Smooth muscle cell (in vitro differentiated cells): ENCODE data around the gene FFAR1. TPM values are rescaled to one million over a fixed set of nuclear protein-coding genes. Genes with fewer than 3 reads are reported as not detected.

Experiments used
- DNase-seq: peaks from one replicate; lab custom pipeline; 2025; ENCODE audit not compliant: unreplicated experiment; lab: John Stamatoyannopoulos, UW
- H2AFZ ChIP-seq: fragments of 200-600 bp; sonication (generic); 2 replicates; pipeline ENCODE4 v1.6.0; 2016; ENCODE audit warnings: antibody characterized with exemption, low read depth, mild to moderate bottlenecking
- H3F3A ChIP-seq: fragments of 200-600 bp; sonication (generic); 2 replicates; pipeline ENCODE4 v1.6.0; 2017; ENCODE audit warnings: antibody characterized with exemption, low read depth
- H3K27ac ChIP-seq: fragments of 200-600 bp; sonication (generic); 2 replicates; pipeline ENCODE4 v1.5.1; 2016; ENCODE audit warnings: low read depth, mild to moderate bottlenecking
- H3K27me3 ChIP-seq: fragments of 200-600 bp; sonication (generic); 2 replicates; pipeline ENCODE4 v1.6.1; 2016; ENCODE audit warnings: low read depth, mild to moderate bottlenecking
- H3K36me3 ChIP-seq: fragments of 200-600 bp; sonication (generic); 2 replicates; pipeline ENCODE4 v1.5.1; 2016; ENCODE audit warnings: low read depth
- H3K4me1 ChIP-seq: fragments of 200-600 bp; sonication (generic); 2 replicates; pipeline ENCODE4 v1.5.1; 2016; ENCODE audit warnings: low read depth
- H3K4me2 ChIP-seq: fragments of 200-600 bp; sonication (generic); 2 replicates; pipeline ENCODE4 v1.6.0; 2016; ENCODE audit warnings: mild to moderate bottlenecking
- H3K4me3 ChIP-seq: fragments of 200-600 bp; sonication (generic); 2 replicates; pipeline ENCODE4 v1.5.1; 2016; ENCODE audit warnings: mild to moderate bottlenecking
- H3K79me2 ChIP-seq: fragments of 200-600 bp; sonication (generic); 2 replicates; pipeline ENCODE4 v1.6.0; 2016; ENCODE audit warnings: low read depth, mild to moderate bottlenecking
- H3K9ac ChIP-seq: fragments of 200-600 bp; sonication (generic); 2 replicates; pipeline ENCODE4 v1.6.0; 2016; ENCODE audit warnings: low read depth
- H3K9me3 ChIP-seq: fragments of 200-600 bp; sonication (generic); replicated peaks from 2 replicates; pipeline ENCODE4 v1.5.1; 2016; ENCODE audit warnings: low read depth
- H4K20me1 ChIP-seq: fragments of 200-600 bp; sonication (generic); 2 replicates; pipeline ENCODE4 v1.6.0; 2016; ENCODE audit warnings: low read depth
- CTCF ChIP-seq: fragments of 200-600 bp; sonication (generic); IDR thresholded peaks from 2 replicates; pipeline ENCODE4 v1.5.1; 2017; ENCODE audit warnings: borderline replicate concordance, mild to moderate bottlenecking, antibody characterized with exemption; ENCODE audit not compliant: insufficient read depth, poor library complexity, severe bottlenecking
- WGBS: methylation state at CpG from one replicate; pipeline ENCODE4 v1.1.7; 2016; ENCODE audit warnings: low lambda C conversion rate; 5-methylcytosine and 5-hydroxymethylcytosine counted together
- polyA plus RNA-seq: library from polyadenylated mRNA; unstranded; fragments of >200 nt; fragmentation: Nextera tagmentation; extraction: Ambion mirVana; gene quantifications from 2 replicates; pipeline ENCODE4 v1.2.1, GENCODE V29; 2016
- total RNA-seq: library from RNA; depleted of rRNA; stranded (reverse); fragments of >200 nt; gene quantifications from 2 replicates; pipeline ENCODE4 v1.2.3, GENCODE V29; 2014

The FFAR1 gene
- total and polyA plus RNA-seq, 2 experiments from 2014 or later: not detected

- Histone ChIP-seq H3K4me1 (no peaks in the 10 kb centered on the region), H3K4me3 (no peak overlapping the region), H3K27ac (no peak overlapping the region), H4K20me1 (no peaks in the 10 kb centered on the region), H3F3A (no peaks in the 10 kb centered on the region), H3K79me2 (no peaks in the 10 kb centered on the region), H3K4me2 (no peak overlapping the region), H3K9ac (no peak overlapping the region), H3K9me3 (no peaks in the 10 kb centered on the region), H3K36me3 (no peaks in the 10 kb centered on the region), H2AFZ (no peak overlapping the region), H3K27me3 (no peaks in the 10 kb centered on the region)
- DNase-seq: no peak
- no peak for TF ChIP-seq CTCF
- 94% methylated on average over 8 of the region's 8 CpGs for WGBS
These were observed 33.7 kb upstream of the FFAR1 start for GRCh38 chr19:35314031-35314430.

- Histone ChIP-seq H3K79me2 (no peaks in the 10 kb centered on the region), H3K4me3 (no peak overlapping the region), H3K27ac (no peak overlapping the region), H2AFZ (no peak overlapping the region), H3K4me2 (no peak overlapping the region), H3F3A (no peaks in the 10 kb centered on the region), H4K20me1 (no peaks in the 10 kb centered on the region), H3K9me3 (no peaks in the 10 kb centered on the region), H3K36me3 (no peaks in the 10 kb centered on the region), H3K9ac (no peak overlapping the region), H3K4me1 (no peaks in the 10 kb centered on the region), H3K27me3 (no peaks in the 10 kb centered on the region)
- no peak for DNase-seq
- TF ChIP-seq CTCF: no peak
- WGBS: 94% methylated on average over 10 of the region's 10 CpGs
These were observed 32.7 kb upstream of the FFAR1 start for GRCh38 chr19:35314858-35315470.

GRCh38 chr19:35315883-35316282 lies 31.8 kb upstream of the FFAR1 start:
- WGBS: 91% methylated on average over 9 of the region's 9 CpGs
- no peak for TF ChIP-seq CTCF
- no peaks in the 10 kb centered on the region for H3K4me1 ChIP-seq

GRCh38 chr19:35316560-35316959 lies 31.1 kb upstream of the FFAR1 start:
- TF ChIP-seq CTCF: no peak
- DNase-seq: no peak
- Histone ChIP-seq H4K20me1 (no peaks in the 10 kb centered on the region), H2AFZ (no peak overlapping the region), H3K36me3 (no peaks in the 10 kb centered on the region), H3K4me1 (no peaks in the 10 kb centered on the region), H3K4me2 (no peak overlapping the region), H3K9me3 (no peaks in the 10 kb centered on the region), H3K27me3 (no peaks in the 10 kb centered on the region), H3K79me2 (no peaks in the 10 kb centered on the region), H3K9ac (no peak overlapping the region), H3F3A (no peaks in the 10 kb centered on the region), H3K27ac (no peak overlapping the region), H3K4me3 (no peak overlapping the region)
- 87% methylated on average over 9 of the region's 9 CpGs for WGBS

More at GRCh38 chr19:35315883-35316282, 31.8 kb upstream of the FFAR1 start:
- no peaks in the 10 kb centered on the region for H3K79me2 ChIP-seq
- H3K4me2 ChIP-seq: no peak overlapping the region
- H3K9me3 ChIP-seq: no peaks in the 10 kb centered on the region
- H3K4me3 ChIP-seq: no peak overlapping the region
- H3F3A ChIP-seq: no peaks in the 10 kb centered on the region
- H3K27me3 ChIP-seq: no peaks in the 10 kb centered on the region
- no peaks in the 10 kb centered on the region for H4K20me1 ChIP-seq
- no peaks in the 10 kb centered on the region for H3K36me3 ChIP-seq
- no peak for DNase-seq
- no peak overlapping the region for H2AFZ ChIP-seq
- H3K9ac ChIP-seq: no peak overlapping the region
- H3K27ac ChIP-seq: no peak overlapping the region
